Gastroesophageal sphincter (tissue), 3 donors: ENCODE data around the gene SDHA.

Source experiments
- EP300 ChIP-seq: sonication (generic); formaldehyde crosslinking; IDR thresholded peaks from one replicate; pipeline ENCODE4 v1.6.1; 2017; ENCODE audit warnings: antibody characterized with exemption, mild to moderate bottlenecking
- POLR2A ChIP-seq, 2 donors: fragments of 450-650 bp; IDR thresholded peaks; one replicate each; pipeline ENCODE4 v1.6.1; 2017; ENCODE audit warnings: antibody characterized with exemption in 2 of 2, mild to moderate bottlenecking in 2 of 2, moderate library complexity in 1 of 2
- POLR2AphosphoS5 ChIP-seq: sonication (generic); formaldehyde crosslinking; IDR thresholded peaks from one replicate; pipeline ENCODE4 v1.6.1; 2017; ENCODE audit warnings: antibody characterized with exemption
- TF ChIP-seq, protein P1 (sequence below), 4 experiments: fragments of 200-600 bp in 2 of 4; fragments of 450-650 bp in 2 of 4; sonication (generic) in 1 of 4; IDR thresholded peaks; one replicate each; pipeline ENCODE4 v1.5.1; 2017 to 2019; ENCODE audit warnings: antibody characterized with exemption in 4 of 4, mild to moderate bottlenecking in 2 of 4, moderate library complexity in 2 of 4

DNA sequence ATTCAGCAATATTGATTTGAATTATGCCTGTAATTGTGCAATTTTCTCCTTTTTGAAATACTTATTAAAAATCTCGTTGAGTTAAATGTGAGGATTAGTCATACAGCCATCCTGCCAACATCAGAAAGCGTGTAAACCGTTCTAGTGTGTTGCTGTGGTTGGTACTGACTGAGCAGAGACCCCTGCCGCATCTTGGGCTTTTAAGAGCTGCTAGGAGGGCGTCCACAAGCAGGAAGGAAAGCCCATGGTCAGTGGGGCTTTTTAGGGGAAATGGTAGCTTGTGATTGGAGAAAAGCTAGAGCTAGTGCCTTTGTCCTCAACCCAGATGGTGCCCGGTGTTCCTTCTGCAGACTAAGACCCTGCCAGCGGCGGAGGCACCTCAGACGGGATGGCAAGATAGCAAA, 1.3 kb downstream of the SDHA start:
- no peak for TF ChIP-seq POLR2AphosphoS5
- TF ChIP-seq, protein P1, sequence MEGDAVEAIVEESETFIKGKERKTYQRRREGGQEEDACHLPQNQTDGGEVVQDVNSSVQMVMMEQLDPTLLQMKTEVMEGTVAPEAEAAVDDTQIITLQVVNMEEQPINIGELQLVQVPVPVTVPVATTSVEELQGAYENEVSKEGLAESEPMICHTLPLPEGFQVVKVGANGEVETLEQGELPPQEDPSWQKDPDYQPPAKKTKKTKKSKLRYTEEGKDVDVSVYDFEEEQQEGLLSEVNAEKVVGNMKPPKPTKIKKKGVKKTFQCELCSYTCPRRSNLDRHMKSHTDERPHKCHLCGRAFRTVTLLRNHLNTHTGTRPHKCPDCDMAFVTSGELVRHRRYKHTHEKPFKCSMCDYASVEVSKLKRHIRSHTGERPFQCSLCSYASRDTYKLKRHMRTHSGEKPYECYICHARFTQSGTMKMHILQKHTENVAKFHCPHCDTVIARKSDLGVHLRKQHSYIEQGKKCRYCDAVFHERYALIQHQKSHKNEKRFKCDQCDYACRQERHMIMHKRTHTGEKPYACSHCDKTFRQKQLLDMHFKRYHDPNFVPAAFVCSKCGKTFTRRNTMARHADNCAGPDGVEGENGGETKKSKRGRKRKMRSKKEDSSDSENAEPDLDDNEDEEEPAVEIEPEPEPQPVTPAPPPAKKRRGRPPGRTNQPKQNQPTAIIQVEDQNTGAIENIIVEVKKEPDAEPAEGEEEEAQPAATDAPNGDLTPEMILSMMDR (IDR thresholded peaks at IDR 0.05) = no peak
- TF ChIP-seq POLR2A (IDR thresholded peaks at IDR 0.05) = no peak
- TF ChIP-seq EP300 = no peak
